Right hindlimb (tissue), 1 donor: ENCODE data around the gene CYTIP.
"Not testable (repeated sequence)": the region's sequence is repeated elsewhere in the genome, so short reads cannot be mapped to it uniquely, and the experiment has no call there.

Source experiments
- DNase-seq: peaks from one replicate; pipeline ENCODE4 v3.0.0-alpha.2; 2018

Gene CYTIP

DNA sequence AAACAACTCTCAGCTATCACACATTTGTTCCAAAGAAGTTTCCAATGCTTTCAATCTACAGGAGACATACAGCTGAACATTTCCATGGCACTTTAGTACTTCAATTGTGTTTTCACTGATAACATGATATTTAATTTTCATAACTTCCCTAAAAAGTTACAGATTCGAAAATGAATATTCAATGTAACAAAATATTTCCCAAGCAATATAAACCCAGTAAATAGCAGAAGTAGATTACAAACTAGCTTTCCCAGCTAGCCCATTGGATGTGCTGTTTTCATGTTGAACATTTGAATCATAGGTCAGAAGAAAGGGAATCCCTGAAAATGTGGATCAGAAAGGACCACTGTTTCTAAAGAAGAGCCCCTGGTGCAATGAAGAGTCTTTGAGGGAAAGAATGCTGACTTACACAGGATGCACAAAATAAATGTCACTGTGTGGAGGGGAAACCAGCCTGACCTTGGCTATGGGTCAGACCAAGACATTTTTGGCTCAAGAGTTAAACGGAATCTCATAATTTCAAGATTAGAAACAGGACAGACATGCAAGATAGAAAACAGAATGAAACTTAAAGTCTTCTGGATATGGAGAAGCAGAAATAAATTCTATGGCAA is 22.5 kb downstream of the CYTIP start:
- no peak for DNase-seq

DNA sequence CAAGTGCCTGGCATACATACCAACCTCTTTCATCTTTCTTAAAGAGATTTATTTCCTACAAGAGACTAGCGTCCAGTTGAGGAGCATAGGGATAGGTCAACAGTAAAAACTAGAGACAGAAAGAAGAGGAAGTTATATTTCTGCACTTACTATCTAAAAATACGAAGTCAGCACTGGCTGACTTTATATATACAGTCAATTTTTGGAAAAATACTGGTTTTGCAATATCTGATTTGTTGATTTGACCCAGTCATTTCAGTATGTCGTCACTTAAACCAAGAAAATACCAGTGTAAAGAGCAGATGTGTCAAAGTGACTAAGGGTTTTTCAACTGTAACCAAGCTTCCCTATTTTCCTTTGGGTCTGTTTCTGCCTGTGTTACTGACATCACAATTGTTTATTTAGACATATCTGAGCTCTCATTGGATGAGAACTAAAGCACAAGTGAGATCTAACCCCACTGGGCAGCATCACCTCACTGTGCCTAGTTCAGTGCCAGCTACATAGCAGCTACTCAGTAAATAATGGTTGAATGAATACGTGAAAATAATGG is 23.0 kb downstream of the CYTIP start:
- DNase-seq: no peak

DNA sequence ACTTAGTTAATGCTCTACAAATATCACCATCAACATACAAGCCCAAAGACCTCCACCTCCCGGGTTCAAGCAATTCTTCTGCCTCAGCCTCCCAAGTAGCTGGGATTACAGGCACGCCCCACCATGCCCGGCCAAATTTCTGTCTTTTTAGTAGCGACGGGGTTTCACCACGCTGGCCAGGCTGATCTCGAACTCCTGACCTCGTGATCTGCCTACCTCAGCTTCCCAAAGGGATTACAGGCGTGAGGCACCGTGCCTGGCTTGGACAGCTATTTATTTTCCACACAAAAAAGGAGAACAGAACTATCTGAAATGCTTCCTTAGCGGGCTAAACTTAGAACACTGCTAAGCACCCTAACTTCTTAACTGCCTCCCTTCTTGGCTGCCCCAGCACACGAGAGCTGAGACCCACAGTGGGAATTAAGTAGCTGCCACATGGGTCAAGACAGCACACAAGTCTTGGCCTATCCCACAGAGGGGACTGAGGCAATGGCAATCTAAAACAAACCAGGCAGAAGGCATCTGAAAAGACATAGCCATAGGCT is 24.8 kb downstream of the CYTIP start:
- DNase-seq: no peak

DNA sequence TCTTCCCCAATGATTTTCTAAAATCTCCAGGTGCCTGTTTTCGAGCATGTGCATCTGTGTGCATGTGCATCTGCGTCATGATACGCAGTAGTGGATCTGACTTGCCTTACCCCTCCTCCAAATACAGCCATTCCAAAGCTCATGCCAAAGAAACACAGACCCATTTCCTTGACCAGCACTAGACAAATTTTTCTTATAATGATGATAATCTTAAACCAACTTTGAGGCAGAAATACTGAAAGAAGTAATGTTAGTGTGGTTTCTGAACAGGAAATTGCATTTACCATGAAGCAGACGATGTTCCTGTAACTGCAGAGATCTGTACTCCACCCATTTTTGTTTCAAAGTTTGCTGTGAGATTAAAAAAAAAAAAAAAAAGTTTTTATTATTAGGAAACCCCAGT is 25.6 kb downstream of the CYTIP start:
- DNase-seq: no peak

DNA sequence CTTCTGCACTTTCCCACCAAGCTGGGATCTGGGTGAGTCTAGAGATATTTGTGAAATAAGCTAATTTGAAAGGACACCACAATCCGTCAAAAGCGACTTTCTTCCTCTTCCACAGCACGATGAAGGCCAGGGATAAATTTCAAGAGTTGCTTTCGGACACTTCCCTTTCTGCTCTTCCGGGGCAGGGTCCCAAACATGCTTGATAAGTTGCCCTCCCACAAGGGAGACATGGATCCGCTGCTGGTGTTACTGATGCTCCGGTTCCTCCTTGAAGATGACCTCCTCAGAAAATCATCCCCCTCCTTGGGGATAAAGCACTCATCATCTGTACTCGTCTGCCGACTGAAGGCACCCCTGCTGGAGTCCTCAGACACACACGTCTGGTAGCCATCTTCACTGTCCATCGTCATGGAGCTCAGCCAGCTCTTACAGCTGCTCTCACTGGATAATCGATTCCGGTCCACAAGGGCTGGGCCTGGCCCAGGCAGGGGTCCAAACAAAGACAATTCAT is 28.2 kb downstream of the CYTIP start:
- DNase-seq: no peak

DNA sequence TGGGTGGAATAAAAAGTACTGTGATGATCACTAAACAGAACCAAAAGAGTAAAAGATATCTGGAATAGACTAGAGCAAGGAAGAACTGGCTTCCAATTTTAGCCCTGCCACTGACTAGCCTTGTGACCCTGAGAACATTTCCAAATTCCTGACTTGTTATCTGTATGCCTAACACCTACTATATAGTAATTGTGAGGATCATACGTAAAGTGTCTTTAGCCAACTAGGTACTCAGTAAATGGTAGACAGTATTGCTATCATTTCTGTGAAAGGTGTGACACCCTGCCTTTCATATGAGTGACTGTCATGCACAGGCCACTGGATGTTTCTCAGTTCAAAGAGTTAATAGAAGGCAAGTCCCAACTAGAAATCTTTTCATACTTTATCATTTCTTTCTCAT is 29.8 kb downstream of the CYTIP start:
- no peak for DNase-seq

DNA sequence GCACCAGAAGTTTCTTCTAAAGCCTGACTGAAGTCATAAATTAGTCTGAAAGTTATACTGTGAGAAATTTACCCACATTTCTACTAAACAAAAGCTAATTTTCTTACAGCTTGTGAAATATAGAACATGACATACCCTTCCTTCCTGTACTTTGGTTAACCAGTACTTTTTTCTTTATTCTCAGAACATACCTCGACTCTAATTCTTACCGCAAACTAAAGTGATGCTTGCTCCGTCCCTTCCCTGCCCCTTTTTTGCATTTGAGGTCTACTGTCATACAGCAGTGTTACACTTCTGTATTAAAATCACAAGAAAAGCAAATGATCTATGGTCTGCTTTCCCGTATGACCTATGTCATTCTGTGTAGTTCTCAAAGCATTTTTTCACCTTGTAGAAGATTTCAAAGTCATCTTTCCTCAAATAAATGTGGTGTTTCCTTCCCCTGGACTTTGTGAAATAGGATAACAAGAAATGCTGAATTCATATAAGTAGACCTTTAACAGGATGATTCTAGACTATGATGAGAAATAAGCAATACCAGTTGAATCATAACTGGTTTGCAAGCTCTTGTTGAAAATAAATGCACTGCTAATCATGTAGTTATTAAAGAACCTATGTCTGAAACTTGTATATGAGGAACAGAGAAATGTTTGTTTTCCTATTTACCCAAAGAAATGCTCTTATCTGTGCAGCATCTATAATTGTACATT is 30.4 kb downstream of the CYTIP start:
- no peak for DNase-seq

DNA sequence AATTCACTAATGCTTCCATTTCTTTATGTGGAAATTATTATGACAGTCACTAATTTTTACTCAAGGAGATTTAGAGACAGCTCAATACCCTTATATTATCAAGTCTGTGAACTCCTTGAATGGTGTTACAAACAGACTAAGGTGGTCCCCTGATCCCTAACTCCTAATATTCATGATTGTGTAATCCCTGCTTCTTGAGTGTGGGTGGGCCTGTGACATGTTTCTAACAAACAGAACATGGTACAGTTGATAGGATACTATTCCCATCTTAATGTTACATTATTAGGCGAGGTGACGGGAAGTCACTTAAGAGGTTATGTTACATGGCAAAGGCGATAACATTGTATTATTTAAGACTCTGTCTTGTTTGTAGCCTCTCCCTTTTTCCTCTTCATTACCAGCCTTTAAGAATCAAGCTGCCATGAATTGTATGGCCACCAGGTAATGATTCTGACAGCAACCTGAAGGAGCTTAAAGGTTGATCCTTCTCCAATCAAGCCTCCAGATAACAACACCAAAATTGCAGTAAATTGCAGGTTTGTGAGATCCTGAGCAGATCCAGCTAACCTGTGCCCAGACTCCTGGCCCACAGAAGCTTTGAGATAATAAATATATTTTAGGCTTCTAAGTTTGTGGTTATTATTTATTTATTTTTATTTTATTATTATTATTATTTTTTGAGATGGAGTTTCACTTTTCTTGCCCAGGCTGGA is 32.1 kb downstream of the CYTIP start:
- DNase-seq: no peak

DNA sequence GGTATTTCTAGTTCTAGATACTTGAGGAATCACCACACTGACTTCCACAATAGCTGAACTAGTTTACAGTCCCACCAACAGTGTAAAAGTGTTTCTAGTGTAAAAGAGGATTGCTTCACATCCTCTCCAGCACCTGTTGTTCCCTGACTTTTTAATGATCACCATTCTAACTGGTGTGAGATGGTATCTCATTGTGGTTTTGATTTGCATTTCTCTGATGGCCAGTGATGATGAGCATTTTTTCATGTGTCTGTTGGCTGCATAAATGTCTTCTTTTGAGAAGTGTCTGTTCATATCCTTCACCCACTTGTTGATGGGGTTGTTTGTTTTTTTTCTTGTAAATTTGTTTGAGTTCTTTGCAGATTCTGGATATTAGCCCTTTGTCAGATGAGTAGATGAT is 38.5 kb downstream of the CYTIP start:
- DNase-seq: not testable (repeated sequence)

DNA sequence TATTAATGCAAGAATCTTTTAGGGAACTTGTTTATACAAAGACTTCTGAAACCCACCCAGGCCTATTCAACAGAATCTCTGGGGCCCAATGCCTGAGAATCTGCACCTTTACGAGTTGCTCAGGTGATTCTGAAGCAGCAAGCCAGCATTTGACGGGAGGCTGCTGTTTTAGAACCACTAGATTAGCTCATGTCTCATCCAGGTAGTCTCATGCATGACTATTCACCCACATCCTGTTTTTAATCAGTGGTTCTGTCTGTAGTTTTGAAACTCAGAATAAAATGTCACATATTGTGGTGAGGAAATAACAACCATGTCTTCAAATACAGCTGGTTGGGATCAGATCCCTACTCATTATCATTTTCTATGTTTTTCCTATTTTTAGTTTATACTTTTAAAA is 39.5 kb downstream of the CYTIP start:
- DNase-seq: no peak

DNA sequence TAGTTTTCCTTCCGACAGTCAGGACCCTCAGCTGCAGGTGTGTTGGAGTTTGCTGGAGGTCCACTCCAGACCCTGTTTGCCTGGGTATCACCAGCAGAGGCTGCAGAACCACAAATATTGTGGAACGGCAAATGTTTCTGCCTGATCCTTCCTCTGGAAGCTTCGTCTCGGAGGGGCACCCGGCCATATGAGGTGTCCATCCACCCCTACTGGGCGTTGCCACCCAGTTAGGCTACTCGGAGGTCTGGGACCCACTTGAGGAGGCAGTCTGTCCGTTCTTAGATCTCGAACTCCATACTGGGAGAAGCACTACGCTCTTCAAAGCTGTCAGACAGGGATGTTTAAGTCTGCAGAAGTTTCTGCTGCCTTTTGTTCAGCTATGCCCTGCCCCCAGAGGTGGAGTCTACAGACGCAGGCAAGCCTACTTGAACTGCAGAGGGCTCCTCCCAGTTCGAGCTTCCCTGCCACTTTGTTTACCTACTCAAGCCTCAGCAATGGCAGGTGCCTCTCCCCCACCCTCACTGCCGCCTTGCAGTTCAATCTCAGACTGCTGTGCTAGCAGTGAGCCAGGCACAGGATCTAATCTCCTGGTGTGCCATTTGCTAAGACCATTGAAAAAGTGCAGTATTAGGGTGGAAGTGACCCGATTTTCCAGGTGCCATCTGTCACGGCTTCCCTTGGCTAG is 40.9 kb downstream of the CYTIP start:
- DNase-seq: not testable (repeated sequence)

DNA sequence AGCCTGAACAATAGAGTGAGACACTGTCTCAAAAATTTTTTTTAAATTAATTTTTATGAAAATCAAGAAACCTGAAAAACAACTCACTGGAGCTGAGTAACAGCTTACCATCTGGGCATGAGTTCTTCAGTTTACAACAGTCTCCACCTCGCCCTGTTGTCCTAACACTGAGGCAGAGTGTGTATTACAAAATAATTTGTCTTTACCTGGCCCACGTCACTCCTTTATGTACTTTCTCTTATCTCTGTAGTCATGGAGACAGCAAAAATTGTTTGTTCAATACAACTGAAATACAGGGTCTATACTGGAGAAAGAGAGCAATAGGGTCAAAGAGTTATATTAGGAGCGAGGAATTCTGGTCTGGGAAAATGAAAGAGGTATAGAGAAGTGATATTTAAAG is 48.1 kb downstream of the CYTIP start:
- DNase-seq: no peak

DNA sequence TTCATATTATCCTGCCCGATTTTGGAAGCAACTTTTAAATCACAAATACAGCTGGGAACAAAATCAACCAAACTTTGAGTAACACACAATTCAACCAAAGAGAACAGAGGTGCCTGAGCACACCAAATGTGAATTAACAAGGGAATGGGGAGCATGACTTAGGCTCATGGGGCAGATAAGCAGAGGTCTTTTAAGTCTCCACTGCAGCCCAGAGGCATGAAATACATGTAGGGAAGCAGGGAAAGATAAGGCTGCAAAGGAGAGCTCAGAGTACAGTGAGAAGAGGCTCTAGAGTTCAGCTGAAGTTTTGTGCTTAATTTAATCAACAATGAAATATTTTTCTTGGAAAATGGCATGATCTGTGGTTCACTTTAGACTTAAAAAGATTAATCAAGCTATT is 49.0 kb downstream of the CYTIP start:
- DNase-seq: no peak

DNA sequence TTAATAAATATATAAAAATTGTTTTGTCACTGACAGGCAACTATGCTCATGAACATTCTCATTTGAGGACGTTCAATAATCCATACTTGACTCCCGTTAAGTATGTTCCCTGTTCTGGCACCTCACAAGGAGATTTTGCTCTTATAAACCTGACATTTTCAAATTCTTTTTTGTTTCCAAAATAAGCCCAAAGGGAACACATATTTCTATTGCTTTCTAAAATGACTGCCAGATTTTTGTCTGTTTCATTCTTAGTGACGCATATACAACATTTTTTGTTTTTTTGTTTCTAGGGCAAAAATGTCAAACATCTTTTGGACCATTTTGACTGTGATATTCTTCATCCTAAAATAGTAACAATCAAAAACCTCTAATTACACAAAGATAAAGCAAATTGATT is 50.5 kb downstream of the CYTIP start:
- DNase-seq: no peak

DNA sequence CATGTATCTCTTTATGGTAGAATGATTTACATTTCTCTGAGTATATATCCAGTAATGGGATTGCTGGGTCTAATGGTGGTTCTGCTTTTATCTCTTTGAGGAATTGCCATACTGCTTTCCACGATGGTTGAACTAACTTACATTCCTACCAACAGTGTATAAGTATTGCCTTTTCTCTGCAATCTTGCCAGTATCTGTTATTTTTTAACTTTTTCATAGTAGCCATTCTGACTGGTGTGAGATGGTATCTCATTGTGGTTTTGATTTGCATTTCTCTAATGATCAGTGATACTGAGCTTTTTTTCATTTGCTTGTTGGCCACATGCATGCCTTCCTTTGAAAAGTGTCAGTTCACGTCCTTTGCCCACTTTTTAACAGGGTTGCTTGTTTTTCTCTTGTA is 55.1 kb downstream of the CYTIP start:
- DNase-seq: no peak

DNA sequence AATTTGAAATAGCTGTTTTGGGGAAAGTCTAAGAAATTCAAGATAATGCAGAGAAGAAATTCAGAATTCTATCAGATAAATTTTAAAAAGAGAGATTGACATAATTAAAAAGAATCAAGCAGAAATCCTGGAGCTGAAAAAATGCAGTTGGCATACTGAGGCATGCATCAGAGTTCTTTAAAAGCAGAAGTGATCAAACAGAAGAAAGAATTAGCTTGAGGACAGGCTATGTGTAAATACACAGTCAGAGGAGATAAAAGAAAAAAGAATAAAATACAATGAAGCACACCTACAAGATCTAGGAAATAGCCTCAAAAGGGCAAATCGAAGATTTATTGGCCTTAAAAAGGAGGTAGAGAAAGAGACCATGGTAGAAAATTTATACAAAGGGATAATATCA is 57.1 kb downstream of the CYTIP start:
- no peak for DNase-seq

DNA sequence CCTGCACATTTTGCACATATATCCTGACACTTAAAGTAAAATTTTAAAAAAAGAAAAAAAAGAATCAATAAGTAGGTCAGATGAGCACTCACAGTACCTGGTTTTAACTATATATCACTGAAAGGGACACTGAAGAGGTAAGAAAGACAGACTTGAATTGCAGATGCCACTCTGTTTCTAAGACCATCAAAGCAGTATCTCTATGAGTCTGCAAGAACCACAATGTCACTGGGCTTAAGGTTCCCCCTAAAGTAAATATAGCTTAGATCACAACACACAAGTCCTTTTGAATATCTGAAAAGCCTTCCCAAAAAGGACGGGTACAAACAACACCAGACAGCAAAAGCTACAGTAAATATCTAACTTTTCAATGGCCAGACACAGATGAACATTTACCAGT is 57.6 kb downstream of the CYTIP start:
- DNase-seq: no peak

DNA sequence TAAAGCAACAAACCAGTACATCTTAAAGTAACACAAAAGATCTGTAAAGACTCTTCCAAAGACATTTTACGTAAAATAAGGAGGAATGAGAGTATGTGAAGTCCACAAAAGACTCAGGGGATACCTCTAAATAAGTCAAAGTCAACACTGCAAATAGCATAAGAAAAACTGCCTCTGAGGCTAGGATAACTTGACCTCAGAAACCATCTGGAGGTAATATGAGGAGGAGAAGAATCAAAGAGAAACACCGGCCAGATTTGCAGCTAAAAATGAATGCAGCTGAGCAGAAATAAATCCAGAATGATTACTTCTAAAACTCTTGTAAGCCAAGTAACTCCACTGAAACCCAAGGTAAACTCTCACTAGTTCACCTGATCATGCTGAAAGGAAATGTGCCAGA is 66.0 kb downstream of the CYTIP start:
- DNase-seq: no peak

DNA sequence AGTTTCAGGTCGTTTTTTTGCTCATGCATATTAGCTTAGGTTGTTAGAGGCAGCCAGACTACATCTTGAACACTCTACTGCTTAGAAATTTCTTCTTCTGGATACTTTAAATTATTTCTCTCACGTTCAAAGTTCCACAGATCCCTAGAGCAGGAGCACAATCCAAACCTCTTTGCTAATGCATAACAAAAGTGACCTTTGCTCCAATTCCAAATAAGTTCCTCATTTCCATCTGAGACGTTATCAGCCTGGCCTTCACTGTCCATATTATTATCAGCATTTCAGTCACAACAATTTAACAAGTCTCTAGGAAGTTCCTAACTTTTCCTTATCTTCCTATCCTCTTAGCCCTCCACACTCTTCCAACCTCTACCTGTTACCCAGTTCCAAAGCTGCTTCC is 67.8 kb downstream of the CYTIP start:
- no peak for DNase-seq

DNA sequence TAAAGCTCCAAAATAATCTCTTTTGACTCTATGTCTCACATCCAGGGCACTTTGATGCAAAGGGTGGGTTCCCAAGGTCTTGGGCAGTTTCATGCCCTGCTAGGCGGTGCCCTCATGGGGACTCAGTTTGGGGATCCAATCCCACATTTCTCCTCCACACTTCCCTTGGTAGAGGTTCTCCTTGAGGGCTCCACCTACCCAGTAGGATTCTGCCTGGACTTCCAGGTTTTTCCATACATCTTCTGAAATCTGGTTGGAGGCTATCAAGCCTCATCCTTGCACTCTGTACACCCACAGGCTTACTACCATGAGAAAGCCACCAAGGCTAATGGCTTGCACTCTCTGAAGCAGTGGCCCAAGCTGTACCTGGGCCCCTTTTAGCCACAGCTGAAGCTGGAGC is 68.5 kb downstream of the CYTIP start:
- no peak for DNase-seq

DNA sequence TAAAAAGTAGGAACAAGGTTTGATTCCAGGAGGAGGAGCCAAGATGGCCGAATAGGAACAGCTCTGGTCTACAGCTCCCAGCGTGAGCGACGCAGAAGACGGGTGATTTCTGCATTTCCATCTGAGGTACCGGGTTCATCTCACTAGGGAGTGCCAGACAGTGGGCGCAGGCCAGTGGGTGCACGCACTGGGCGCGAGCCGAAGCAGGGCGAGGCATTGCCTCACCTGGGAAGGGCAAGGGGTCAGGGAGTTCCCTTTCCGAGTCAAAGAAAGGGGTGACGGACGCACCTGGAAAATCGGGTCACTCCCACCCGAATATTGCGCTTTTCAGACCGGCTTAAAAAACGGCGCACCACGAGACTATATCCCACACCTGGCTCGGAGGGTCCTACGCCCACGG is 75.4 kb downstream of the CYTIP start:
- not testable (repeated sequence) for DNase-seq

DNA sequence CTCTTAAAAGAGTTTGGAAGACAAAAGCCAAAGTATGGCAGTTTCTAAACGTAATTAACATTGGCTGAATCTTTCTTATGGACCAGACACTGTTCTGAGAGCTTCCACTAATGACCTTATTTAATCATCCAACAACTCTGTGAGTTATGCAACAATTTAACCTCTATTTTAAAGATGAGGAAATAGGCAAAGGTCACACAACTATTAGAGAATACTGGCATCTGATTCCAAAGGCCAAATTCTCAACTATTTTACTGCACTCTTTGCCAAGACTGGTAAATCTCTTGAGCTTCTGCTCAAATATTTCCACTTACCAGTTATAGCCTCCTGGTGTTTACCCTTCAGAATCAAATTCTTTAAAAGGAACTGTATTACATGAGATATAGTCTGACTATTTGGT is 76.2 kb downstream of the CYTIP start:
- no peak for DNase-seq
